PFSK-1 (cell line): ENCODE results near the gene DISC1.

Experiments used
- FOXP2 ChIP-seq: optimal IDR thresholded peaks from 2 replicates; pipeline ENCODE3; 2011; ENCODE audit warnings: borderline replicate concordance, control low read depth, inconsistent platforms; ENCODE audit not compliant: insufficient read depth; ENCODE audit errors: extremely low read length, extremely low read depth
- POLR2AphosphoS5 ChIP-seq: IDR thresholded peaks from 2 replicates; pipeline ENCODE4 v1.6.1; 2012; ENCODE audit warnings: low read depth, mild to moderate bottlenecking, control low read depth, low read length, moderate library complexity
- SIN3A ChIP-seq: IDR thresholded peaks from 2 replicates; pipeline ENCODE4 v1.6.1; 2012; ENCODE audit warnings: mild to moderate bottlenecking, low read length, moderate library complexity, borderline replicate concordance; ENCODE audit not compliant: insufficient read depth
- TAF1 ChIP-seq: IDR thresholded peaks from 2 replicates; pipeline ENCODE4 v1.6.1; 2012; ENCODE audit warnings: low read length, control low read depth, borderline replicate concordance; ENCODE audit not compliant: insufficient read depth
- TF ChIP-seq, protein P1 (sequence below), 2 experiments: IDR thresholded peaks; 2 replicates each; pipeline versions ENCODE4 v1.6.1 to v1.8.0; 2011 to 2012; ENCODE audit warnings: low read depth in 2 of 2, low read length in 2 of 2, control low read depth in 1 of 2, inconsistent platforms in 1 of 2, mild to moderate bottlenecking in 1 of 2, moderate library complexity in 1 of 2; ENCODE audit not compliant: insufficient read depth in 1 of 2

The DISC1 gene

GRCh38 chr1:231972111-231972445 is 345.5 kb downstream of the DISC1 start:
- TF ChIP-seq, protein P1, sequence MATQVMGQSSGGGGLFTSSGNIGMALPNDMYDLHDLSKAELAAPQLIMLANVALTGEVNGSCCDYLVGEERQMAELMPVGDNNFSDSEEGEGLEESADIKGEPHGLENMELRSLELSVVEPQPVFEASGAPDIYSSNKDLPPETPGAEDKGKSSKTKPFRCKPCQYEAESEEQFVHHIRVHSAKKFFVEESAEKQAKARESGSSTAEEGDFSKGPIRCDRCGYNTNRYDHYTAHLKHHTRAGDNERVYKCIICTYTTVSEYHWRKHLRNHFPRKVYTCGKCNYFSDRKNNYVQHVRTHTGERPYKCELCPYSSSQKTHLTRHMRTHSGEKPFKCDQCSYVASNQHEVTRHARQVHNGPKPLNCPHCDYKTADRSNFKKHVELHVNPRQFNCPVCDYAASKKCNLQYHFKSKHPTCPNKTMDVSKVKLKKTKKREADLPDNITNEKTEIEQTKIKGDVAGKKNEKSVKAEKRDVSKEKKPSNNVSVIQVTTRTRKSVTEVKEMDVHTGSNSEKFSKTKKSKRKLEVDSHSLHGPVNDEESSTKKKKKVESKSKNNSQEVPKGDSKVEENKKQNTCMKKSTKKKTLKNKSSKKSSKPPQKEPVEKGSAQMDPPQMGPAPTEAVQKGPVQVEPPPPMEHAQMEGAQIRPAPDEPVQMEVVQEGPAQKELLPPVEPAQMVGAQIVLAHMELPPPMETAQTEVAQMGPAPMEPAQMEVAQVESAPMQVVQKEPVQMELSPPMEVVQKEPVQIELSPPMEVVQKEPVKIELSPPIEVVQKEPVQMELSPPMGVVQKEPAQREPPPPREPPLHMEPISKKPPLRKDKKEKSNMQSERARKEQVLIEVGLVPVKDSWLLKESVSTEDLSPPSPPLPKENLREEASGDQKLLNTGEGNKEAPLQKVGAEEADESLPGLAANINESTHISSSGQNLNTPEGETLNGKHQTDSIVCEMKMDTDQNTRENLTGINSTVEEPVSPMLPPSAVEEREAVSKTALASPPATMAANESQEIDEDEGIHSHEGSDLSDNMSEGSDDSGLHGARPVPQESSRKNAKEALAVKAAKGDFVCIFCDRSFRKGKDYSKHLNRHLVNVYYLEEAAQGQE (IDR thresholded peaks at IDR 0.05; ENCODE audit: insufficient read depth in 1 of 2, low read depth in 2 of 2, low read length in 2 of 2), result no peak
- TF ChIP-seq POLR2AphosphoS5, result no peak
- no peak for TF ChIP-seq SIN3A
- TF ChIP-seq TAF1, result no peak
- no peak for TF ChIP-seq FOXP2

DNA sequence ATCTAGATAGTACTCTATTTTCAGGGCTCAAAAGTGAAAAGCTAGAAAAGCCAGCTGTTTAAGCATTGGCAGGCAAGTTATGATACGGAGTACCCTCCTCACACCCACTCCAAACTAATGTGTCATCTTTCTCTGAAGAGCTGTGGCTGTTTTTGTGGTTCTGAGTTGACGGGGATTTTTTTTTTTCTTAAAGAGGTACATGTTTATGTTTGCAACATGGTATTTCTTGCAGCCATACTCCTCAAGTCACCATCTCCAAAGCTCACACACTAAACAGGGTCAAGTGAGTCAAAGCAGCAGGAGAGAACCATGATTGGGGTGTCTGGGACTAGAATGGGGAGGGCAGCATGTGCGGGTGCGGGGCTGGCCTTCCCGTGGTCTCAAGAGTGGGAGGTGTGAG is 347.2 kb downstream of the DISC1 start:
- TF ChIP-seq TAF1, result no peak
- TF ChIP-seq FOXP2, result no peak
- TF ChIP-seq, protein P1 (IDR thresholded peaks at IDR 0.05; ENCODE audit: insufficient read depth in 1 of 2, low read depth in 2 of 2, low read length in 2 of 2), result no peak
- no peak for TF ChIP-seq SIN3A
- no peak for TF ChIP-seq POLR2AphosphoS5

GRCh38 chr1:231976231-231976630 is 349.6 kb downstream of the DISC1 start:
- TF ChIP-seq POLR2AphosphoS5 (no peak), FOXP2 (no peak), TAF1 (no peak), SIN3A (no peak)
- TF ChIP-seq, protein P1 (IDR thresholded peaks at IDR 0.05; ENCODE audit: insufficient read depth in 1 of 2, low read depth in 2 of 2, low read length in 2 of 2), result no peak

GRCh38 chr1:231981675-231982074 is 355.1 kb downstream of the DISC1 start:
- TF ChIP-seq, protein P1 (IDR thresholded peaks at IDR 0.05; ENCODE audit: insufficient read depth in 1 of 2, low read depth in 2 of 2, low read length in 2 of 2), result no peak
- no peak for TF ChIP-seq SIN3A
- no peak for TF ChIP-seq FOXP2
- TF ChIP-seq POLR2AphosphoS5, result no peak
- TF ChIP-seq TAF1, result no peak

DNA sequence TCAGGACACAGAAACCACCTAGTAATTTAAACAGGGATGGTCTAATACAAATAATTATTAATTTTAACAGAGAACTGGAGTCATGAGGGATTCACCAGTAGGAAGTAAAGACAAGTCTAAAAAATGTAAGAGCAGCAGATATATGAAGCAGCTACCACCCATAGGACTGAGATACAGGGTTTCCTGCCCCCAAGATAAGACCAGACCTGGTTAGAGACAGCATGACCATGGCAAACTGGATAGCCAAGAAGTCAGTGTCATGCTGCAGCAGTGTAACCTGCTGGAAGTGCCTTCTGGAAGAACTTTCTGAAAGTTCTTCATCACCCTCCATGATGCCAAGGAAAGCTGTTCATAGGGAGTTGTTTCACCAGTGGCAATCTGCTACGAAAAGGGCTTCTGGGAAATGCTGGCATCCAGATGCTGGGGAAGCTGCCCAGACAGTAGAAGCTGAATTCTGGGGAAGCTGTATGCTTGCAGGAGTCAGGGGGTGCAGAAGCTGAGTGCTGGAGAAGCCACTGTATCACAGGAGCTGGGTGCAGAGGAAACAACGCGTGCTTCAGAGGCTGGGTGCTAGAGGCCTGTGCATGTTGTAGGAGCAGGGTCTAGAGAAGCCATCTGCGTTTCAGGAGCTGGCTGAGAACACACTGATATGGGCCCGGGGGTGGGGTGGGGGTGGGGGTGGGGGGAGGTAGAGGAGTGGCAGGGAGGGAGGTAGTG is 356.4 kb downstream of the DISC1 start:
- TF ChIP-seq FOXP2 (no peak), POLR2AphosphoS5 (no peak), TAF1 (no peak), SIN3A (no peak)
- TF ChIP-seq, protein P1 (IDR thresholded peaks at IDR 0.05; ENCODE audit: insufficient read depth in 1 of 2, low read depth in 2 of 2, low read length in 2 of 2), result no peak
